ENCODE results near the gene PTGDR.

- TF ChIP-seq CTCF (IDR thresholded peaks at IDR 0.05) = no peak
- no peak for TF ChIP-seq POLR2AphosphoS5 (IDR thresholded peaks at IDR 0.05)
- TF ChIP-seq EP300 (IDR thresholded peaks at IDR 0.05) = no peak
Observed at GRCh38 chr14:52219488-52220084, 47.9 kb upstream of the PTGDR start.

Measured in sigmoid colon (tissue), 4 donors.